ENCODE results near the gene TMEM202. TPM values are rescaled to one million over a fixed set of nuclear protein-coding genes. Genes with fewer than 3 reads are reported as not detected.

Gene TMEM202
- not detected in 2 replicates for total RNA-seq

GRCh38 chr15:72397796-72398588 is at the start of gene TMEM202:
Gene TMEM202, plus strand, starts transcription at chr15:72398305. Its CDS starts 22 bp downstream, at chr15:72398327.

DNA sequence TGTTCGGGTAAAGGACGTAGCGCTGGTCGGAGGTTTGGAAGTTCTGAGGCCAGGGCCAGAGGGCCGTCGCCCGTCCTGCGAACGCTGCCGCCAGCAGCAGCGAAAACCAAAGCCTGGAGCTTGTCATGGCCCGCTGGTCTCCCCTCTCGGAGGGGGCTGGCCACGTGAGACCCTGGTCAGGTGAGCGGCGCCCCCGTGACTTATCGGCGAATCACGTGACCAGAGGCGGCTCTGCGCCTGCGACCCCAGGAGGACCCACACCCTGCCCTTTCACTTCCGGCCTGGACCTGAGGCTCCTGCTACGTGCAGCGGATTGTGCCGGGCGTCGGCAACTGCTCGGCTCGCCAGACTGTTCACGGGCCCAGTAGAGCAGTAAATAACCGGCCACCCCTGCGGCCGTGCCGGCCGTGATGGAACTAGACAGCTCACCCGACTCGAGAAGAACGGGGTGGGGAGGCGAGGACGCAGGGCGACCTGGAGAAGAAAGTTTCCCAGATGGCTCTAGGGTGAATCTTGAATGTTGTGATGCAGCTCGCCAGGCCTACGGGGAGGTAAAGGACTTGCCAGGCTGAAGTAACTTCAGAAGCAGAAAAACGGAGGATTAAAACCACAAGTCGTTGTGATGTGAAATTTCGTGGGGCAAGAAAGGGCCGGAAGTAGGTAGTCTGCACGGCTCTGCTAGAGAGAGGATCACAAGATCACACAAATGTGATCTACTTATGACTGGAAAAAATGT is 22.1 kb upstream of the TMEM202 start, which contains the start of gene HEXA:
TSS of gene HEXA (minus strand) at position 169 of the 736 bp plus-strand sequence. CDS start at position 127, 42 bp downstream.

Other genes starting within 250 kb of the TMEM202 start
- gene GRAMD2A, start 200.5 kb upstream of the TMEM202 start, total RNA-seq, result 0.15 and 0.33 TPM in 2 replicates
- 2,305 and 2,540 TPM in 2 replicates for gene PKM, start 167.1 kb upstream of the TMEM202 start, total RNA-seq
- gene PARP6, start 125.8 kb upstream of the TMEM202 start, total RNA-seq, result 23.3 and 24.3 TPM in 2 replicates
- 0.15 and 0.17 TPM in 2 replicates for gene CELF6, start 78.1 kb upstream of the TMEM202 start, total RNA-seq
- gene HEXA, start 22.3 kb upstream of the TMEM202 start, total RNA-seq, result 65.7 and 98.2 TPM in 2 replicates
- 36.4 and 41.2 TPM in 2 replicates for gene ARIH1, start 76.0 kb downstream of the TMEM202 start, total RNA-seq